Mammary epithelial cell (primary cell): ENCODE results near the gene CRYGC.

Experiments
- CTCF ChIP-seq, 2 donors: IDR thresholded peaks in 1 of 2; conservative IDR thresholded peaks in 1 of 2; 2 replicates each; pipeline ENCODE4 v1.5.1; 2011 to 2012; ENCODE audit warnings: inconsistent platforms in 2 of 2, low read length in 2 of 2, mild to moderate bottlenecking in 2 of 2, control low read depth in 1 of 2, low read depth in 1 of 2; ENCODE audit not compliant: insufficient read depth in 1 of 2; ENCODE audit errors: extremely low read depth in 1 of 2
- EZH2 ChIP-seq: IDR thresholded peaks from 2 replicates; pipeline ENCODE4 v1.6.1; 2012; ENCODE audit warnings: low read length, inconsistent platforms, borderline replicate concordance

GRCh38 chr2:208097801-208098200 lies 31.8 kb downstream of the CRYGC start:
- no peak for TF ChIP-seq CTCF (conservative IDR thresholded peaks at IDR 0.05 in 1 of 2, IDR thresholded peaks at IDR 0.05 in 1 of 2; ENCODE audit: extremely low read depth in 1 of 2, insufficient read depth in 1 of 2, low read depth in 1 of 2, low read length in 2 of 2)
- no peak for TF ChIP-seq EZH2
